MV-4-11 (cell line): ENCODE data around the gene OR2G6.
"Not testable (repeated sequence)": the region's sequence is repeated elsewhere in the genome, so short reads cannot be mapped to it uniquely, and the experiment has no call there.

Experiments used
- DNase-seq: peaks from one replicate; lab custom pipeline; 2025; lab: John Stamatoyannopoulos, UW

OR2G6 gene

DNA sequence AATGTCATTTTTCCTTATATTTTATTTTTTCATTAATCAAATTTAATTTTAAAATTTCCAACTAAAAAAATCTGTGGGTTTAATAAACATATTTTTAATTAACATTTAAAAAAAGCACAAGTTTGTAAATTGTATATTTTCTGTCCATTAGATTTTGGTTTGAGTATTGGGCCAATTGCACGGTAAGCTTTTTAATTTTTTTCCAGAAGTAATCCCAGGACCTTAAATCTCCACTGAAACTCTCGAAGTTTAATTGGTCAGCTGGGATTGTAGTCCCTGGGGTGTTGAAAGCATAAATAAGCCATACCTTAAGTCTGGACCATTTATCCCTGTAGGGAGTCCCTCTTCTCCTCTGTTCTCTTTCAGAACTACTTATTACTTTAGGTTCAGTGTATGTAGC is at the start of gene OR2G6:
OR2G6 (plus strand) TSS at position 301 of the 400 bp plus-strand sequence. CDS start 13,574 bp downstream, outside the sequence.
- DNase-seq, result not testable (repeated sequence)

DNA sequence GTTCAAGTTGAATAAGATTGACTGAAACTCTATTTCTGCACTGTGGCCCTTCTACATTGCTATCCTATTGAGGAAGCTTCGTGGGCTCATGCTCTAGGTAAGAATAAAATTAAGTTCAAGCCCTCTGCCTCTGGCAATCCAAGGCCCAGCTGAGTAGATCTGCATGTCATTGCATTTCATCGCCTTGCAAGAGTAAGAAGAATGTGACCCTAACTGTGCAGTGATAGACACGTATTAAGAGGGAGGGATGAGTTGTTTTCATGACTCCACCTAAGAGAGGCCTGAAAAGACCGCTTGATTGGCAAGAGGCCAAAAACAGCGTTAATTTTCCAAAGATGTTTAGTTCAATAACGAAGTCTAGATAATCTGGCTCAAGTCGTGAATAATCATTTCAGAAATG is 48.8 kb upstream of the OR2G6 start:
- not testable (repeated sequence) for DNase-seq

DNA sequence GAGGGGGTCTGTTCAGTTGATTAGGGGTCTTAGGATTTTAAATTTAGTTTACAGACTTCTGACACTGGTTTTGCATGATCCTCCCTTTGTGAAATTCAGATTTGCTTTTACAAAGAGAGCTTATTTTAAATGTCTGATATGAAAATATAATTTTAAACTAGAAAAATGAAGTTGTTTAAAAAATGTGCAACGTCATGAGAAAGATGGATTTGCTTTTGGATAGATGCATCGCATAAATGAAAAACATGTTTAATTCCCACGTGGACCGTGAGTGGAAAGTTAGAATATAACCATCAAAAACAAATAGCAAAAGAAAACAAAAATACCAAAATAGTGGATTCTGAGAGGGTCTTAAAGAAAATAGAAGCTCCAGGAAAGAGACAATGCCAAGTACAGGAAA is 36.7 kb upstream of the OR2G6 start:
- DNase-seq, result no peak

DNA sequence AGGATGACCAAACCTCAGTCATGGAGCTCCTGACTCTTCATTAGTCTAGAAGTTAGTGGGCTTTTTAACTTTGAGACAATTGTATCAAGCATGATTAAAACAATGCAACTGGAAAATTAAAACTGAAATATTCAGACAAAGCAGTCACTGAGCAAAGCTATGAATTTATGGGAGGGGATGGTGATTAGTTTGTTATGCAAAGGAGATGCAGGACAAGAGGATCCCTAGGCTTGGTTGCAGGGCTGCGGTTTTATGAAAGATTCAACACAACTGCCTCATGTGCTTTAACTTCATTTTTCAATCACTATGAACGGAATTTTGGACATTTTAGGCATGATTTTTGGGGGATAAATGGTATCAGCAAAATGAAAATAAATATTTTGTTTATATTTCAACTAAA is 35.8 kb upstream of the OR2G6 start:
- not testable (repeated sequence) for DNase-seq

DNA sequence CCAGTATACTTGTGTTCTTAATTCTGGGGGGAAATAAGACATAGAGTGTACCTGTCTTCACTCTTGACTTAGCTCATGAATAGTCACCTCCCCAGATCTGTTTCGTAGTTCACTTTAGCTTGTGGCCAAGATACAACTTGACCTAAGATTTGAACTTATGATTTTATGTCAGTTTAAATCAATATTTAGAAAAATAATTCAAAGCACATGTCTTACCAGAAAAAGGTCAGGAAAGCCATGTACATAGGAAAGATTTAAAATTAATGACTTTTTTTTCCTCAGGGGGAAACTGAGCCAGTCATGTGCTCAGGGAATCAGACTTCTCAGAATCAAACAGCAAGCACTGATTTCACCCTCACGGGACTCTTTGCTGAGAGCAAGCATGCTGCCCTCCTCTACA is 34.8 kb upstream of the OR2G6 start, which contains the start of gene OR2T3:
OR2T3 (plus strand) TSS at position 301 of the 400 bp plus-strand sequence; CDS start at position 301, 0 bp downstream.
- DNase-seq, result not testable (repeated sequence)

DNA sequence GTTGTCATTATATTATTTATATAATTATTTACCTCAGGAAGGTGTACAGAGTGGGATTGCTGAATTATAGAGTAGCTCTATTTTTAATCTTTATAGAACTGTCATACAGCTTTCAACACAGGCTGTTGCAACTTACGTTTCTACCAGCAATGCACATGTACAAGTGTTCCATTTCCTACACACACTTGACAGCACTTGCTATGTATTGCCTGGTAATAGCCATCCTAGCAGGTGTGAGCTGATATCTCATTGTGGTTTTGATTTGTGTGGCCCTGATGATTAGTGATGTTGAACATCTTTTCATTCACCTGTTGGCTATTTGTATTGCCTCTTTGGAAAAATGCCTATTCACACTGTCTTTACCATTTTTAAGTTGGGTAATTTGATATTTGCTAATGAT is 32.2 kb upstream of the OR2G6 start:
- DNase-seq, result not testable (repeated sequence)

DNA sequence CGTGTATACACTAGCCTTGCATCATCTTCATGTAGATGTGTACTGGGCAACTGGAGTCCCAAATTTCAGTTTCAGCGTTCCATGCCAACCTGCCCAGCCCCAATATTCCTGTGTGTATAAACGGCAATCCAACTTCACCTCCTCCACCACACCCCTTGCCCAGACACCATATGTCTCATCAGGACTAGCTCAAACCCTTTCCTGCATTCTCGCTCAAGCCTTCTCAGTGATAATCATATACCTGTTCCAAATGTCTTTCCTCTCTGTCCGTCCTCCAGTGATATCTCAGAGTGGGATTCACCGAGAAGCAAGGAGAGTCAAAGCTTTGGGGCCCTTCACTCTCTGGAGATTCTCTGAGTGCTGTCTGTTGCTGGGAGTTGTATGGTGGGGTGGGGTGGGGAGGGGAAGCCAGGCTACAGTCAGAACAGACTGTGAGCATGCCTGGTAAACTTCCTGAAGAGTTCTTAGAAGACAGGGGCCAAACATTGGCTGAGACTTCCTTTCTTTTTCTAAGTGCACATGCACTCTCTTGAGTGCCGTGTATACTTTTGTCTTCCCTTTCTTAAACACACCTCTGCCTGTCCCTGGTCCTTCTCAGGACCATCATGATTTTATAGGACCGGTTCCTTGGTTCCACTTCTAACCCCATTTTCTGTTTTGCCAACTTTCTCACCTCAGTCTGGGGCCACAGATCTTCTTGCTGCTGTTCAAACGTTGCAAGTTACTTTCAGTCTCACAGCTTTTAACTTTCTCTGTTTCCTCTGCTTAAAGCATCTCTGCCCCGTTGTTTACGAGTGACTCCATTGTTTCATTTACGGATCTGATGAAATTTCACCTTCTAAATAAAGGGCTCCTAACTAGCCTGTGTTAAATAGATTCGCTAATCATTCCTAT is 25.9 kb upstream of the OR2G6 start:
- DNase-seq, result not testable (repeated sequence)

DNA sequence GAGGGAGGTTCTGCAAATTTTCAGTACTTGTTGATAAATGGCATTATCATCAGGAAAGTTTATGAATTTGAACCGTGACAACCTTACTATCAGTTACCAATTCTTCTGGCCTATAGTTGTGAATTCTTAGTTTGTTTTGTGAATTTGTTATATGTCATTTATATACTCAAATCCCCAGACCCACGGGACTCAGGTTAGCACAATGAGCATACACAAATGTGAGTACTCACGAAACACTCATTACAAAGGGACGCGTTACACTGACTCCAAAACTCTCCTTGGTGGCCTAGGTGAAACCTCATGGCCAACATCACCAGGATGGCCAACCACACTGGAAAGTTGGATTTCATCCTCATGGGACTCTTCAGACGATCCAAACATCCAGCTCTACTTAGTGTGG is 19.6 kb upstream of the OR2G6 start, which contains the start of gene OR2T5:
OR2T5 (plus strand) TSS at position 301 of the 400 bp plus-strand sequence; CDS start at position 301, 0 bp downstream.
- DNase-seq, result not testable (repeated sequence)

DNA sequence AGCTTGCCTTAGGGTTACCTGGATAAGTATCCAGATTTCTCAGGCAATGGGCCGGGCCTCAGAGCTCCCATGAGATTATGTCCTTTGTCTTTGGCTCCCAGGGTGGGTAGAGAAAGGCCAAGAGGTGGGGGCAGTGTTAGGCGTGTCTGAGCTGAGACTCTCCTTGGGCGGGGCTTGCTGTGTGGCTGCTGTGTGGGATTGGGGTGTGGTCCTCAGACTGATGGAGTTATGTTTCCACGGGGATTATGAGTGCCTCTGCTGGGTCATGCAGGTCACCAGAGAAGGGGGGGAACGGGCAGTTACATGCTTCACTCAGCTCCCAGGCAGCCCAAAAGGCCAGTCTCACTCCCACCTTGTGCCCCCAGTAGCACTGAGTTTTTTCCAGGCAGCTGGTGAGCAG is 11.2 kb upstream of the OR2G6 start:
- DNase-seq, result not testable (repeated sequence)

DNA sequence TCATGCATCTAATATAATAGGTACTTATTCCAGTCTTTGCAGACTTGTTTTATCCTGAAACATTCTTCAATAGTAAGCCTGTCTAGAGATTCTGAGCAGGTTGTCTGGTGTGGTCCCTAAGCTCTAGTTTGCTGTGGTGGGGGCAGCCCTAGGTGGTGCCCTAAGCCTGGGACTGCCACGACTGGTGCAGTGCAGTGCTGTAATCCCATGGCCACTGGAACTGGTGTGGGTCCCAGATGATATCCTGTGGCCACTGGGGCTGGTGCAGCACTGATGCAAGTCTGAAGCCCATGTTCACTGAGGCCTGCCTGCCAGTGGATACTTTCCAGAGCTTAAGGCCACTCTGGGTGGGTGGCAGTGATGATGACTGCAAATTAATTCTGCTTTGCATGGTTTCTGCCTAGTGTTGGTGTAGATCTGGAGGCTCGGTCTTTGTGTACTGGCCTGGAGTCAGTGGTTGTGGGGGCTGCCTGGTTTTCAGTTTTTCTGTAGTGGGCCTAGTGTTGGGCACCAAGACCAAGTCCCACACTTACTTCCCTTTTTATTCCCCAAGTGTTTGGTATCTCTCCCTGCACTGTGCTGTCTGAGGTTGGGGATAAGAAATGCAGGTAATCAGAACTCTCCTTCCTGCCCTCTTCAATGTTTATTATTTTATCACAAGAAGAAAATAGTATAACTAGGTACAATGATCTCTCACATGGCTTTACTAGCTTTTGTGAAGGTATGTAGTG is 7.4 kb upstream of the OR2G6 start:
- not testable (repeated sequence) for DNase-seq

DNA sequence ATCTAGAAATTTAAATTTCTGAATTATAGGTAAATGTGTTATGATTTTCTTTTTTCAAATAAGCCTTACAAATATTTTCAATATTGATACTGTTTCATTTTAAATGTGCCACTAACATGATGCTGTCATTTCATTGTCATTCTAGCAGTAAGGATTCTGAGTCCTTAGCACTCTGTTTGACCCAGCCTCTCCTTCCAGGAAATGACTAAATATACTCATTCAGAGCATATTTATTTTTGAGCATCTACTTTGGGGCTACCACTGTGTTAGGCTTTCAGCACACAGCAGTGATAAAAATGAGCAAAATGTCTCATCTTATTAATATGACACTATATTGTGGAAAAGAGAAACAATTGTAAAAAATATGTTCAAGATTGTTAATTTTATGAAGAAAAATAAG is 2.3 kb downstream of the OR2G6 start:
- DNase-seq, result not testable (repeated sequence)

DNA sequence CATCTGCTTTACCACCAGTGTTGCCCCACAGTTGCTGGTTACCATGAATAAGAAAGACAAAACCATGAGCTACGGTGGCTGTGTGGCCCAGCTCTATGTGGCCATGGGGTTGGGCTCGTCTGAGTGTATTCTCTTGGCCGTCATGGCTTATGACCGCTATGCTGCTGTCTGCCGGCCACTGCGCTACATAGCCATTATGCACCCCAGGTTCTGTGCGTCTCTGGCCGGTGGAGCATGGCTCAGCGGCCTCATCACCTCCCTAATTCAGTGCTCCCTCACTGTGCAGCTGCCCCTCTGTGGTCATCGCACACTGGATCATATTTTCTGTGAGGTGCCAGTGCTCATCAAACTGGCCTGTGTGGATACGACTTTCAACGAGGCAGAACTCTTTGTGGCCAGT is 14.0 kb downstream of the OR2G6 start:
- DNase-seq, result no peak

DNA sequence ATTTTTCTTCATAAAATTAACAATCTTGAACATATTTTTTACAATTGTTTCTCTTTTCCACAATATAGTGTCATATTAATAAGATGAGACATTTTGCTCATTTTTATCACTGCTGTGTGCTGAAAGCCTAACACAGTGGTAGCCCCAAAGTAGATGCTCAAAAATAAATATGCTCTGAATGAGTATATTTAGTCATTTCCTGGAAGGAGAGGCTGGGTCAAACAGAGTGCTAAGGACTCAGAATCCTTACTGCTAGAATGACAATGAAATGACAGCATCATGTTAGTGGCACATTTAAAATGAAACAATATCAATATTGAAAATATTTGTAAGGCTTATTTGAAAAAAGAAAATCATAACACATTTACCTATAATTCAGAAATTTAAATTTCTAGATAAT is 29.6 kb downstream of the OR2G6 start:
- not testable (repeated sequence) for DNase-seq

DNA sequence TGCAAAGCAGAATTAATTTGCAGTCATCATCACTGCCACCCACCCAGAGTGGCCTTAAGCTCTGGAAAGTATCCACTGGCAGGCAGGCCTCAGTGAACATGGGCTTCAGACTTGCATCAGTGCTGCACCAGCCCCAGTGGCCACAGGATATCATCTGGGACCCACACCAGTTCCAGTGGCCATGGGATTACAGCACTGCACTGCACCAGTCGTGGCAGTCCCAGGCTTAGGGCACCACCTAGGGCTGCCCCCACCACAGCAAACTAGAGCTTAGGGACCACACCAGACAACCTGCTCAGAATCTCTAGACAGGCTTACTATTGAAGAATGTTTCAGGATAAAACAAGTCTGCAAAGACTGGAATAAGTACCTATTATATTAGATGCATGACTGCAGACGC is 39.5 kb downstream of the OR2G6 start:
- not testable (repeated sequence) for DNase-seq

DNA sequence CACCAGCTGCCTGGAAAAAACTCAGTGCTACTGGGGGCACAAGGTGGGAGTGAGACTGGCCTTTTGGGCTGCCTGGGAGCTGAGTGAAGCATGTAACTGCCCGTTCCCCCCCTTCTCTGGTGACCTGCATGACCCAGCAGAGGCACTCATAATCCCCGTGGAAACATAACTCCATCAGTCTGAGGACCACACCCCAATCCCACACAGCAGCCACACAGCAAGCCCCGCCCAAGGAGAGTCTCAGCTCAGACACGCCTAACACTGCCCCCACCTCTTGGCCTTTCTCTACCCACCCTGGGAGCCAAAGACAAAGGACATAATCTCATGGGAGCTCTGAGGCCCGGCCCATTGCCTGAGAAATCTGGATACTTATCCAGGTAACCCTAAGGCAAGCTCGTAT is 43.2 kb downstream of the OR2G6 start:
- DNase-seq, result not testable (repeated sequence)

DNA sequence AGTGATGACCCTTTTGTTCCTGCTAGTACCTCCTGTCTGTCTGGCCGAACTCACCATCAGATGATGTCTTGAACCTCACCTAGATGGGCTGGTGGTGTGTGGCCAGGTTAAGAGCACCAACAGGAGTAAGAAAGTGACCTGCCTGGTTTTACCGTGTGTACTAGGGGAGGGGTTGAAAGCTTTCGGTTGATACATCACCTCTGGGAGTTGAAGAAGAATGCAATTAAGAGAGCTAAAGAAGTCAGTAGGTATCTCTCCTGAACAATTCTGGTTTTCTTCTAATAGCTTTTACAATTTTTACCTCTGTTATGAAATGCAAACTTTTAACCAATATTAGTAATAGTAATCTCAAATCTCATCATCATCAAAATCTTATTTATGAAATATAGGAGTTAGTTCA is 54.8 kb downstream of the OR2G6 start, which contains the start of gene OR2T29:
OR2T29 (minus strand) TSS at position 101 of the 400 bp plus-strand sequence. CDS start 3,281 bp downstream, outside the sequence.
- DNase-seq, result not testable (repeated sequence)

DNA sequence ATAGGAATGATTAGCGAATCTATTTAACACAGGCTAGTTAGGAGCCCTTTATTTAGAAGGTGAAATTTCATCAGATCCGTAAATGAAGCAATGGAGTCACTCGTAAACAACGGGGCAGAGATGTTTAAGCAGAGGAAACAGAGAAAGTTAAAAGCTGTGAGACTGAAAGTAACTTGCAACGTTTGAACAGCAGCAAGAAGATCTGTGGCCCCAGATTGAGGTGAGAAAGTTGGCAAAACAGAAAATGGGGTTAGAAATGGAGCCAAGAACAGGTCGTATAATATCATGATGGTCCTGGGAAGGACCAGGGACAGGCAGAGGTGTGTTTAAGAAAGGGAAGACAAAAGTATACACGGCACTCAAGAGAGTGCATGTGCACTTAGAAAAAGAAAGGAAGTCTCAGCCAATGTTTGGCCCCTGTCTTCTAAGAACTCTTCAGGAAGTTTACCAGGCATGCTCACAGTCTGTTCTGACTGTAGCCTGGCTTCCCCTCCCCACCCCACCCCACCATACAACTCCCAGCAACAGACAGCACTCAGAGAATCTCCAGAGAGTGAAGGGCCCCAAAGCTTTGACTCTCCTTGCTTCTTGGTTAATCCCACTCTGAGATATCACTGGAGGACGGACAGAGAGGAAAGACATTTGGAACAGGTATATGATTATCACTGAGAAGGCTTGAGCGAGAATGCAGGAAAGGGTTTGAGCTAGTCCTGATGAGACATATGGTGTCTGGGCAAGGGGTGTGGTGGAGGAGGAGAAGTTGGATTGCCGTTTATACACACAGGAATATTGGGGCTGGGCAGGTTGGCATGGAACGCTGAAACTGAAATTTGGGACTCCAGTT is 57.9 kb downstream of the OR2G6 start:
- not testable (repeated sequence) for DNase-seq

DNA sequence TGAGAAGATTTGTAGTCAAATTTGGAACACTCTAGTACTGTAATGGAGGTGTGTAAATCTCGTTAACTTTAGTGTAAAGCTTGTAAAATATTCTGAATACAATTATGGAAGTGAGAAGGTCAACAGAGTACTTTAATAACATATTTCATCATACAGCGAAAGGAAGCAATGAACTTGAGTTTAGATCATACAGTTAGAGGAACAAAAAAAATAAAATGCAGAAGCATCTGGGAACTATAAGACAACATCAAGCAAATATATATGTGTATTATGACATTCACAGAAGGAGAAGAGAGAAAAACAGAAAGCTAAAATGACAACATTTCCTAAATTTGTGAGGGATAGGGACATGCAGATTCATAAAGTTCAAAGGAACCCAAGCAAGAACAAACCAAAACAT is 61.2 kb downstream of the OR2G6 start:
- peak; percentile 52 for DNase-seq

DNA sequence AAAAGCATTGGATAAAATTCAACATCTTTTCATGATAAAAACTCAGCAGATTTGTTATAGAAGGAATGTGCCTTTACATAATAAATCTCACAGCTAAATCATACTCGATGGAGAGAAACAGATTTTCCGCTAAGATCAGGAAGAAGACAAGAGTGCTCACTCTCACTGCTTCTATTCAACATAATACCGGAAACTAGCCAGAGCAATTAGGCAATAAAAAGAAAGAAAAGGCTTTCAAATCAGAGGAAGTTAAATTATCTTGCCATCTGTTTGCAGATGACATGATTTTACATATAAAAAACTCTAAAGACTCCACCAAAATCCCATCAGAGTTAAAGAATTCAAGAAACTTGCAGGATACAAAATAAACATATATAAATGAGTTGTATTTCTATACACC is 62.9 kb downstream of the OR2G6 start:
- DNase-seq, result not testable (repeated sequence)

DNA sequence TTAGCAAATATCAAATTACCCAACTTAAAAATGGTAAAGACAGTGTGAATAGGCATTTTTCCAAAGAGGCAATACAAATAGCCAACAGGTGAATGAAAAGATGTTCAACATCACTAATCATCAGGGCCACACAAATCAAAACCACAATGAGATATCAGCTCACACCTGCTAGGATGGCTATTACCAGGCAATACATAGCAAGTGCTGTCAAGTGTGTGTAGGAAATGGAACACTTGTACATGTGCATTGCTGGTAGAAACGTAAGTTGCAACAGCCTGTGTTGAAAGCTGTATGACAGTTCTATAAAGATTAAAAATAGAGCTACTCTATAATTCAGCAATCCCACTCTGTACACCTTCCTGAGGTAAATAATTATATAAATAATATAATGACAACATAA is 64.2 kb downstream of the OR2G6 start:
- not testable (repeated sequence) for DNase-seq

DNA sequence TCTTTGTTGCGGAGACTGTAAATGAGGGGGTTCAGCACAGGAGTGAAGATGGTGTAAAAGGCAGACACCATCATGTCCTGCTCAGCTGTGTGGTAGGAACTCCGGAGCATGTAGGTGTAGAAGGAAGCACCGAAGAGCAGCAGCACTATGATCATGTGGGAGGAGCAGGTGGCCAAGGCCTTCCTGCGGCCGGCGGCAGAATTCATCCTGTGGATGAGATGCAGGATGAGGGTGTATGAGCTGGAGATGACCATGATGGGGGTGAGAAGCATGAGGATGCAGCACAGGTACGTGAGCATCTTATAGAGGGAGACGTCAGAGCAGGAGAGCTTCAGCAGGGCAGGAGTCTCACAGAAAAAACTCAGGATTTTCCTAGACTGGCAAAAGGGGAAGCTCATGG is 66.0 kb downstream of the OR2G6 start:
- DNase-seq, result not testable (repeated sequence)

DNA sequence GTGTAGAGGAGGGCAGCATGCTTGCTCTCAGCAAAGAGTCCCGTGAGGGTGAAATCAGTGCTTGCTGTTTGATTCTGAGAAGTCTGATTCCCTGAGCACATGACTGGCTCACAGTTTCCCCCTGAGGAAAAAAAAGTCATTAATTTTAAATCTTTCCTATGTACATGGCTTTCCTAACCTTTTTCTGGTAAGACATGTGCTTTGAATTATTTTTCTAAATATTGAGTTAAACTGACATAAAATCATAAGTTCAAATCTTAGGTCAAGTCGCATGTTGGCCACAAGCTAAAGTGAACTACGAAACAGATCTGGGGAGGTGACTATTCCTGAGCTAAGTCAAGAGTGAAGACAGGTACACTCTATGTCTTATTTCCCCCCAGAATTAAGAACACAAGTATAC is 66.8 kb downstream of the OR2G6 start, which contains the start of gene OR2T34:
OR2T34 (minus strand) TSS at position 101 of the 400 bp plus-strand sequence; CDS start at position 101, 0 bp downstream.
- not testable (repeated sequence) for DNase-seq
